Loucy (cell line): ENCODE results near the gene TNFRSF9.

Source experiments
- H2AFZ ChIP-seq: fragments of 200-600 bp; sonication (generic); 2 replicates; pipeline ENCODE4 v1.6.0; 2016; ENCODE audit warnings: antibody characterized with exemption, mild to moderate bottlenecking, low read length, moderate library complexity
- H3F3A ChIP-seq: fragments of 200-600 bp; 2 replicates; pipeline ENCODE4 v1.6.0; 2016; ENCODE audit warnings: antibody characterized with exemption, low read depth, mild to moderate bottlenecking
- H3K27me3 ChIP-seq: fragments of 200-600 bp; sonication (generic); 2 replicates; pipeline ENCODE4 v1.6.1; 2014; ENCODE audit warnings: low read length, mild to moderate bottlenecking; ENCODE audit not compliant: insufficient read depth, poor library complexity, severe bottlenecking
- H3K36me3 ChIP-seq: fragments of 200-600 bp; sonication (generic); 2 replicates; pipeline ENCODE4 v1.6.1; 2016; ENCODE audit warnings: low read length; ENCODE audit not compliant: insufficient read depth
- H3K4me1 ChIP-seq: fragments of 200-600 bp; sonication (generic); 2 replicates; pipeline ENCODE4 v1.5.1; 2014; ENCODE audit warnings: low read length, mild to moderate bottlenecking; ENCODE audit not compliant: insufficient read depth, poor library complexity, severe bottlenecking
- H3K4me2 ChIP-seq: fragments of 200-600 bp; sonication (generic); 2 replicates; pipeline ENCODE4 v1.6.0; 2014; ENCODE audit warnings: antibody characterized with exemption, low read length, low read depth, mild to moderate bottlenecking; ENCODE audit not compliant: poor library complexity, severe bottlenecking
- H3K4me3 ChIP-seq: fragments of 200-600 bp; sonication (generic); 2 replicates; pipeline ENCODE4 v1.5.1; 2014; ENCODE audit warnings: low read length, mild to moderate bottlenecking, mixed read lengths; ENCODE audit not compliant: poor library complexity, severe bottlenecking
- H3K79me2 ChIP-seq: fragments of 200-600 bp; sonication (generic); 2 replicates; pipeline ENCODE4 v1.6.1; 2014; ENCODE audit warnings: low read length; ENCODE audit not compliant: insufficient read depth
- H3K9ac ChIP-seq: fragments of 200-600 bp; sonication (generic); 2 replicates; pipeline ENCODE4 v1.6.0; 2014; ENCODE audit warnings: mild to moderate bottlenecking, low read depth, low read length, moderate library complexity; ENCODE audit not compliant: poor library complexity, severe bottlenecking
- H3K9me2 ChIP-seq: fragments of 200-600 bp; sonication (generic); replicated peaks from 2 replicates; pipeline ENCODE4 v1.6.1; 2016; ENCODE audit warnings: low read depth, low read length, mixed read lengths
- H3K9me3 ChIP-seq: fragments of 200-600 bp; sonication (generic); 2 replicates; pipeline ENCODE4 v1.6.1; 2014; ENCODE audit warnings: mild to moderate bottlenecking, antibody characterized with exemption, low read length, low read depth; ENCODE audit not compliant: insufficient read depth
- H4K20me1 ChIP-seq: fragments of 200-600 bp; sonication (generic); 2 replicates; pipeline ENCODE4 v1.6.0; 2014; ENCODE audit warnings: antibody characterized with exemption, low read length, mild to moderate bottlenecking; ENCODE audit not compliant: insufficient read depth, poor library complexity, severe bottlenecking
- CTCF ChIP-seq: fragments of 200-600 bp; sonication (generic); conservative IDR thresholded peaks from 2 replicates; pipeline ENCODE4 v1.5.1; 2014; ENCODE audit warnings: mild to moderate bottlenecking, antibody characterized with exemption, low read length
- EZH2phosphoT487 ChIP-seq: fragments of 200-600 bp; IDR thresholded peaks from 2 replicates; pipeline ENCODE4 v1.6.1; 2018; ENCODE audit warnings: antibody characterized with exemption, mild to moderate bottlenecking, moderate library complexity, borderline replicate concordance

The TNFRSF9 gene

GRCh38 chr1:7886405-7886745 is 54.3 kb downstream of the TNFRSF9 start:
- Histone ChIP-seq H3K9me3 (no peaks in the 10 kb centered on the region), H3K27me3 (no peaks in the 10 kb centered on the region), H3K4me3 (no peak overlapping the region), H3K9ac (no peak overlapping the region), H3K36me3 (no peaks in the 10 kb centered on the region), H3F3A (no peaks in the 10 kb centered on the region), H4K20me1 (no peaks in the 10 kb centered on the region), H3K4me2 (no peak overlapping the region), H3K9me2 (no peaks in the 10 kb centered on the region), H3K4me1 (no peaks in the 10 kb centered on the region), H2AFZ (no peak overlapping the region), H3K79me2 (no peaks in the 10 kb centered on the region)
- no peak for TF ChIP-seq CTCF
- TF ChIP-seq EZH2phosphoT487, result no peak

GRCh38 chr1:7885513-7886404 is 54.9 kb downstream of the TNFRSF9 start:
- Histone ChIP-seq H3K4me2 (no peak overlapping the region), H3F3A (no peaks in the 10 kb centered on the region), H3K36me3 (no peaks in the 10 kb centered on the region), H3K9me2 (no peaks in the 10 kb centered on the region), H4K20me1 (no peaks in the 10 kb centered on the region), H3K9me3 (no peaks in the 10 kb centered on the region), H3K79me2 (no peaks in the 10 kb centered on the region), H2AFZ (no peak overlapping the region), H3K9ac (no peak overlapping the region), H3K27me3 (no peaks in the 10 kb centered on the region), H3K4me3 (no peak overlapping the region), H3K4me1 (no peaks in the 10 kb centered on the region)
- no peak for TF ChIP-seq EZH2phosphoT487
- TF ChIP-seq CTCF, result no peak

- Histone ChIP-seq H3K9me3 (no peaks in the 10 kb centered on the region), H3K4me2 (no peak overlapping the region), H3K79me2 (no peaks in the 10 kb centered on the region), H2AFZ (no peak overlapping the region), H3K9me2 (no peaks in the 10 kb centered on the region), H3K36me3 (no peaks in the 10 kb centered on the region), H3K27me3 (no peaks in the 10 kb centered on the region), H3F3A (no peaks in the 10 kb centered on the region), H3K4me1 (no peaks in the 10 kb centered on the region), H3K4me3 (no peak overlapping the region), H4K20me1 (no peaks in the 10 kb centered on the region), H3K9ac (no peak overlapping the region)
- TF ChIP-seq CTCF (no peak), EZH2phosphoT487 (no peak)
These were observed 55.9 kb downstream of the TNFRSF9 start for GRCh38 chr1:7884757-7885156.
